Keratinocyte (primary cell): ENCODE measurements around the gene KCTD21. TPM values are rescaled to one million over a fixed set of nuclear protein-coding genes. Genes with fewer than 3 reads are reported as not detected.

Source experiments
- DNase-seq: peaks from one replicate; pipeline ENCODE4 v3.0.0-alpha.2; 2011; ENCODE audit warnings: low read depth, missing footprints, low spot score
- FAIRE-seq: peaks from 2 replicates; lab custom pipeline; 2011; peaks lifted over from hg19 to GRCh38; lab: Jason Lieb, UNC
- H2AFZ ChIP-seq: 2 replicates; pipeline ENCODE4 v1.6.0; 2012; ENCODE audit warnings: low read length, control low read depth, inconsistent platforms; ENCODE audit not compliant: control insufficient read depth
- H3K27ac ChIP-seq: 2 replicates; pipeline ENCODE4 v1.5.1; 2011; ENCODE audit warnings: low read length; ENCODE audit not compliant: control insufficient read depth, insufficient read depth
- H3K27me3 ChIP-seq: 3 replicates; pipeline ENCODE4 v1.6.0; 2011; ENCODE audit warnings: low read length; ENCODE audit not compliant: control insufficient read depth, insufficient read depth; ENCODE audit errors: extremely low read depth
- H3K36me3 ChIP-seq, 2 experiments: 2 replicates in 1 of 2; 3 replicates in 1 of 2; pipeline ENCODE4 v1.5.1; 2011; ENCODE audit warnings: low read length in 2 of 2, mild to moderate bottlenecking in 1 of 2; ENCODE audit not compliant: control insufficient read depth in 2 of 2, insufficient read depth in 2 of 2; ENCODE audit errors: extremely low read depth in 1 of 2
- H3K4me1 ChIP-seq: 3 replicates; pipeline ENCODE4 v1.5.1; 2011; ENCODE audit warnings: low read length; ENCODE audit not compliant: control insufficient read depth, insufficient read depth; ENCODE audit errors: extremely low read depth
- H3K4me2 ChIP-seq: 3 replicates; pipeline ENCODE4 v1.6.0; 2011; ENCODE audit warnings: low read depth, low read length; ENCODE audit not compliant: control insufficient read depth, insufficient read depth; ENCODE audit errors: extremely low read depth
- H3K4me3 ChIP-seq, 3 experiments: fragments of 200-600 bp in 1 of 3; sonication (generic) in 1 of 3; 2 replicates in 2 of 3; 3 replicates in 1 of 3; pipeline ENCODE4 v1.5.1; 2011 to 2016; ENCODE audit warnings: low read length in 3 of 3, mild to moderate bottlenecking in 3 of 3, control low read depth in 2 of 3, inconsistent platforms in 1 of 3, low read depth in 1 of 3, mixed read lengths in 1 of 3, mixed run types in 1 of 3, moderate library complexity in 1 of 3; ENCODE audit not compliant: control insufficient read depth in 2 of 3, insufficient read depth in 2 of 3; ENCODE audit errors: extremely low read depth in 1 of 3
- H3K79me2 ChIP-seq: 2 replicates; pipeline ENCODE4 v1.6.0; 2012; ENCODE audit warnings: low read length; ENCODE audit not compliant: control insufficient read depth, insufficient read depth
- H3K9ac ChIP-seq: 3 replicates; pipeline ENCODE4 v1.6.0; 2011; ENCODE audit warnings: low read length; ENCODE audit not compliant: control insufficient read depth, insufficient read depth; ENCODE audit errors: extremely low read depth
- H3K9me1 ChIP-seq: 3 replicates; pipeline ENCODE4 v1.6.0; 2011; ENCODE audit warnings: low read length; ENCODE audit not compliant: control insufficient read depth, insufficient read depth; ENCODE audit errors: extremely low read depth
- H3K9me3 ChIP-seq: 2 replicates; pipeline ENCODE4 v1.5.1; 2012; ENCODE audit warnings: low read depth, low read length; ENCODE audit not compliant: control insufficient read depth
- H4K20me1 ChIP-seq: 3 replicates; pipeline ENCODE4 v1.6.0; 2011; ENCODE audit warnings: low read length; ENCODE audit not compliant: control insufficient read depth, insufficient read depth; ENCODE audit errors: extremely low read depth
- EZH2 ChIP-seq: IDR thresholded peaks from one replicate; pipeline ENCODE4 v1.6.1; 2012; ENCODE audit warnings: inconsistent platforms, mild to moderate bottlenecking, low read length, moderate library complexity
- dilution Hi-C: fragments of 300-500 bp; cut with MboI; formaldehyde crosslinking; loops from one replicate; pipeline ENCODE4 v1.7.0; 2020; ENCODE audit warnings: low sequenced_read_pairs; ENCODE audit not compliant: extremely low pct_ligation_motif_present
- polyA plus RNA-seq, 5 experiments: library from polyadenylated mRNA; depleted of rRNA in 3 of 5; stranded (reverse) in 3 of 5; stranded (forward) in 1 of 5; unstranded in 1 of 5; fragments of >200 nt; gene quantifications; 1 replicate in 1 of 5; 2 replicates in 3 of 5; 3 replicates in 1 of 5; pipeline versions ENCODE4 v1.2.1 to v1.2.3, GENCODE V29; 2011 to 2012; ENCODE audit warnings: missing spikeins in 2 of 5, low read depth in 1 of 5, low replicate concordance in 1 of 5
- TF ChIP-seq, protein P1 (sequence below), 3 experiments: IDR thresholded peaks in 1 of 3; conservative IDR thresholded peaks in 1 of 3; optimal IDR thresholded peaks in 1 of 3; 2 replicates in 2 of 3; 3 replicates in 1 of 3; pipeline versions ENCODE3 to v1.5.1; 2011; ENCODE audit warnings: low read length in 3 of 3, mild to moderate bottlenecking in 3 of 3, moderate library complexity in 2 of 3, control low read depth in 1 of 3, inconsistent platforms in 1 of 3; ENCODE audit not compliant: insufficient read depth in 2 of 3; ENCODE audit errors: extremely low read depth in 1 of 3

The KCTD21 gene
- polyA plus RNA-seq, 1 donor (not counting 4 experiments of a cell fraction or from before 2014, with no cell fraction given) = 10.4 TPM

DNA sequence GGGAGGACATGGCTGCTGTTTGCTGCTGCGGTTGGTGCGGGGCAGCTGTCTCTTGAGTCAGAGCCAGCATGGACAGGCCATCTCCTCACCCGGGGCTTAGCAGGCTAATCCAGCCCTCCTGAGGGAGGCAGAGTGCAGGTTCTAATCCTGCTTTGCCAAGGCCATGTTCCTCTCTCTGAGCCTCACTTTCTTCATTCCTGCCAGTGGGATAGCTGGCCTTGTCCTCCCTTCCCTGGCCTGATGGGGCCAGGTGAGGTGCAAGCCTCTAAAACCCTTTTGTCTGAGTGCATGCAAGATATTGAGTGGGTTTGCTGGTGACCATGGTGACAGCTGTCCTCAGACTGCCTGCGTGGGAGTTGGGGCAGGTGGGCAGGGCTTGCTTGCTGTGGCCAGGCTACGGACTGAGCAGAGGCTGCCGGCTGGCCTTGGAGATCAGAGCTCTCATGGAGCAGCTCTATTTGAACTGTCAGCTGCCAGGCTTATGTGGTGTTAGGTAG, 3.8 kb upstream of the KCTD21 start:
- no peaks in the 10 kb centered on the region for H3K9me1 ChIP-seq
- H3K4me1 ChIP-seq = peaks cover 20% of the 10 kb centered on the region
- H3K36me3 ChIP-seq = peaks cover 0 to 7% of the 10 kb centered on the region in 2 experiments
- H3K79me2 ChIP-seq = peaks cover 32% of the 10 kb centered on the region
- H3K4me2 ChIP-seq = no peak overlapping the region
- no peaks in the 10 kb centered on the region for H3K9me3 ChIP-seq
- TF ChIP-seq EZH2 = no peak
- TF ChIP-seq, protein P1, sequence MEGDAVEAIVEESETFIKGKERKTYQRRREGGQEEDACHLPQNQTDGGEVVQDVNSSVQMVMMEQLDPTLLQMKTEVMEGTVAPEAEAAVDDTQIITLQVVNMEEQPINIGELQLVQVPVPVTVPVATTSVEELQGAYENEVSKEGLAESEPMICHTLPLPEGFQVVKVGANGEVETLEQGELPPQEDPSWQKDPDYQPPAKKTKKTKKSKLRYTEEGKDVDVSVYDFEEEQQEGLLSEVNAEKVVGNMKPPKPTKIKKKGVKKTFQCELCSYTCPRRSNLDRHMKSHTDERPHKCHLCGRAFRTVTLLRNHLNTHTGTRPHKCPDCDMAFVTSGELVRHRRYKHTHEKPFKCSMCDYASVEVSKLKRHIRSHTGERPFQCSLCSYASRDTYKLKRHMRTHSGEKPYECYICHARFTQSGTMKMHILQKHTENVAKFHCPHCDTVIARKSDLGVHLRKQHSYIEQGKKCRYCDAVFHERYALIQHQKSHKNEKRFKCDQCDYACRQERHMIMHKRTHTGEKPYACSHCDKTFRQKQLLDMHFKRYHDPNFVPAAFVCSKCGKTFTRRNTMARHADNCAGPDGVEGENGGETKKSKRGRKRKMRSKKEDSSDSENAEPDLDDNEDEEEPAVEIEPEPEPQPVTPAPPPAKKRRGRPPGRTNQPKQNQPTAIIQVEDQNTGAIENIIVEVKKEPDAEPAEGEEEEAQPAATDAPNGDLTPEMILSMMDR (optimal IDR thresholded peaks at IDR 0.05 in 1 of 3, IDR thresholded peaks at IDR 0.05 in 1 of 3, conservative IDR thresholded peaks at IDR 0.05 in 1 of 3; ENCODE audit: extremely low read depth in 1 of 3, insufficient read depth in 2 of 3, low read length in 3 of 3) = no peak
- H3K27me3 ChIP-seq = no peaks in the 10 kb centered on the region
- no peak overlapping the region for H3K4me3 ChIP-seq
- dilution Hi-C loops = no loop called here
- no peak overlapping the region for H3K27ac ChIP-seq
- no peak for FAIRE-seq
- H4K20me1 ChIP-seq = peaks cover under 1% of the 10 kb centered on the region
- DNase-seq = no peak
- no peak overlapping the region for H3K9ac ChIP-seq
- H2AFZ ChIP-seq = no peak overlapping the region

DNA sequence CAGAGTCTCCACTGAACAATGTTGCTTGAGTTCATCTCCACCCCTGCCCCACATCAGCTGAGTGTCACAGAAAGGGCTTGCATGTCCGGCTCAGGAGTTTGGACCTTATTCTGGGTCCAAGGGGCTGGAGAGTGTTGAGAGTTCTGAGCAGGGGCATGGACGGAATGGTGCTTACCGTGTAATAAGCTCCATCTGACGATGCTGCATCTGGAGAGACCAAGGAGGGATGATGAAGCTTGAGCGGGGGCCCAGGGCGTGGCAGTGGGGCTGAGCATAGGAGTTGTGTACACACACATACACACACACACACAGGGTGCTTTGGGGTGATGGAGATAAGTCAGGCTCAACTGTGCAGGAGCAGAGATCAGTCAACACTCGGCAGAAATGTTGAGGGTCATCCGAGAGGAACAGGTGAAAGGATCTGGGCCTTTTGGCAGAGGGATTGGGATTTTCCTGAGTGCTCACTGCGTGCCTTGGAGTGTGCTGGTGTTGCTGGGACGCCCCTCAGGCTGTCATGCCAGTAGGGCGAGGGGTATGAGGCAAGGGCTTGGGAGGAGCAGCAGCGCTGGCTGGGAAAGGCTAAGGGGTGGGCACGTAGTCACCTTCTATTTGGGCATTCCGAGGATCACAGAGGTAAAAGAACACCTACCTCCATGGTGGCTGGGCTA, 2.6 kb upstream of the KCTD21 start:
- Histone ChIP-seq H4K20me1 (no peaks in the 10 kb centered on the region), H3K4me2 (no peak overlapping the region), H3K4me3 (no peak overlapping the region), H3K27ac (no peak overlapping the region), H3K27me3 (no peaks in the 10 kb centered on the region), H3K36me3 (peaks cover 0 to 5% of the 10 kb centered on the region in 2 experiments), H3K9me3 (no peaks in the 10 kb centered on the region), H3K9me1 (no peaks in the 10 kb centered on the region), H2AFZ (no peak overlapping the region), H3K79me2 (peaks cover 35% of the 10 kb centered on the region), H3K9ac (no peak overlapping the region), H3K4me1 (peaks cover 28% of the 10 kb centered on the region)
- TF ChIP-seq, protein P1 (optimal IDR thresholded peaks at IDR 0.05 in 1 of 3, IDR thresholded peaks at IDR 0.05 in 1 of 3, conservative IDR thresholded peaks at IDR 0.05 in 1 of 3; ENCODE audit: extremely low read depth in 1 of 3, insufficient read depth in 2 of 3, low read length in 3 of 3) = no peak
- TF ChIP-seq EZH2 = no peak
- FAIRE-seq = no peak
- DNase-seq = no peak
- dilution Hi-C loops = no loop called here
